Gastroesophageal sphincter (tissue), 3 donors: ENCODE data around the gene ALAS2.
A peak's percentile ranks its signal among the peaks of the same experiment; 100 is the strongest.

Experiments used
- CTCF ChIP-seq, 4 experiments: fragments of 200-600 bp in 2 of 4; fragments of 450-650 bp in 2 of 4; sonication (generic) in 1 of 4; IDR thresholded peaks; one replicate each; pipeline ENCODE4 v1.5.1; 2017 to 2019; ENCODE audit warnings: antibody characterized with exemption in 4 of 4, mild to moderate bottlenecking in 2 of 4, moderate library complexity in 2 of 4
- POLR2A ChIP-seq, 2 donors: fragments of 450-650 bp; IDR thresholded peaks; one replicate each; pipeline ENCODE4 v1.6.1; 2017; ENCODE audit warnings: antibody characterized with exemption in 2 of 2, mild to moderate bottlenecking in 2 of 2, moderate library complexity in 1 of 2
- POLR2AphosphoS5 ChIP-seq: sonication (generic); formaldehyde crosslinking; IDR thresholded peaks from one replicate; pipeline ENCODE4 v1.6.1; 2017; ENCODE audit warnings: antibody characterized with exemption

- no peak for TF ChIP-seq CTCF (IDR thresholded peaks at IDR 0.05)
- TF ChIP-seq POLR2A (IDR thresholded peaks at IDR 0.05): peak; percentile 48 to 59
- peak; percentile 69 for TF ChIP-seq POLR2AphosphoS5
Measured at GRCh38 chrX:54999717-55000598, 30.8 kb downstream of the ALAS2 start, which contains the start of gene APEX2.
